Measurements from ENCODE around the gene GAGE12F. TPM values are rescaled to one million over a fixed set of nuclear protein-coding genes. Genes with fewer than 3 reads are reported as not detected.

Gene GAGE12F
- total RNA-seq, 4 donors from 2014 or later = not detected

GRCh38 chrX:49610718-49611310 lies 50.2 kb downstream of the GAGE12F start:
- whole genome bisulfite sequencing, 2 donors = 39 to 48% methylated on average over 6 to 7 of the region's 7 CpGs

More at GRCh38 chrX:49610718-49611310, 50.2 kb downstream of the GAGE12F start:
- H3K4me1 ChIP-seq = no peaks in the 10 kb centered on the region
- no peak for TF ChIP-seq POLR2A (IDR thresholded peaks at IDR 0.05)
- TF ChIP-seq, protein P1, sequence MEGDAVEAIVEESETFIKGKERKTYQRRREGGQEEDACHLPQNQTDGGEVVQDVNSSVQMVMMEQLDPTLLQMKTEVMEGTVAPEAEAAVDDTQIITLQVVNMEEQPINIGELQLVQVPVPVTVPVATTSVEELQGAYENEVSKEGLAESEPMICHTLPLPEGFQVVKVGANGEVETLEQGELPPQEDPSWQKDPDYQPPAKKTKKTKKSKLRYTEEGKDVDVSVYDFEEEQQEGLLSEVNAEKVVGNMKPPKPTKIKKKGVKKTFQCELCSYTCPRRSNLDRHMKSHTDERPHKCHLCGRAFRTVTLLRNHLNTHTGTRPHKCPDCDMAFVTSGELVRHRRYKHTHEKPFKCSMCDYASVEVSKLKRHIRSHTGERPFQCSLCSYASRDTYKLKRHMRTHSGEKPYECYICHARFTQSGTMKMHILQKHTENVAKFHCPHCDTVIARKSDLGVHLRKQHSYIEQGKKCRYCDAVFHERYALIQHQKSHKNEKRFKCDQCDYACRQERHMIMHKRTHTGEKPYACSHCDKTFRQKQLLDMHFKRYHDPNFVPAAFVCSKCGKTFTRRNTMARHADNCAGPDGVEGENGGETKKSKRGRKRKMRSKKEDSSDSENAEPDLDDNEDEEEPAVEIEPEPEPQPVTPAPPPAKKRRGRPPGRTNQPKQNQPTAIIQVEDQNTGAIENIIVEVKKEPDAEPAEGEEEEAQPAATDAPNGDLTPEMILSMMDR (IDR thresholded peaks at IDR 0.05) = no peak
- intact Hi-C loops (cut with DNase I) = no loop called here
- no peaks in the 10 kb centered on the region for H3K36me3 ChIP-seq
- H3K27me3 ChIP-seq = no peaks in the 10 kb centered on the region
- no peak overlapping the region for H3K4me3 ChIP-seq
- no peak for DNase-seq
- no peak overlapping the region for H3K27ac ChIP-seq
- no peaks in the 10 kb centered on the region for H3K9me3 ChIP-seq

Small RNA genes lying within 50 kb of the gene (small RNA-seq; reads per million reads assigned to genes)
- 0 reads per million in 4 donors for gene GAGE12B

Other genes starting within 250 kb of the GAGE12F start
- gene GAGE12J, start 238.8 kb upstream of the GAGE12F start, total RNA-seq = not detected
- not detected for gene GAGE13, start 229.3 kb upstream of the GAGE12F start, total RNA-seq
- not detected for gene GAGE12C, start 28.7 kb upstream of the GAGE12F start, total RNA-seq
- not detected for gene GAGE12D, start 19.1 kb upstream of the GAGE12F start, total RNA-seq
- gene GAGE12E, start 9.6 kb upstream of the GAGE12F start, total RNA-seq = not detected
- gene GAGE12G, start 9.6 kb downstream of the GAGE12F start, total RNA-seq = not detected
- not detected for gene GAGE12H, start 19.1 kb downstream of the GAGE12F start, total RNA-seq
- not detected for gene GAGE2A, start 28.7 kb downstream of the GAGE12F start, total RNA-seq
- gene GAGE1, start 38.2 kb downstream of the GAGE12F start, total RNA-seq = not detected
- not detected for gene PAGE1, start 135.1 kb downstream of the GAGE12F start, total RNA-seq